ENCODE results near the gene LGI2.
"Not testable (repeated sequence)": the region's sequence is repeated elsewhere in the genome, so short reads cannot be mapped to it uniquely, and the experiment has no call there.

The LGI2 gene

GRCh38 chr4:25020236-25020635 lies 10.5 kb downstream of the LGI2 start:
- H3K4me3 ChIP-seq (ENCODE audit: low read length), result no peak overlapping the region
- TF ChIP-seq ZNF274 (IDR thresholded peaks at IDR 0.05; ENCODE audit: low read depth, low read length), result no peak

DNA sequence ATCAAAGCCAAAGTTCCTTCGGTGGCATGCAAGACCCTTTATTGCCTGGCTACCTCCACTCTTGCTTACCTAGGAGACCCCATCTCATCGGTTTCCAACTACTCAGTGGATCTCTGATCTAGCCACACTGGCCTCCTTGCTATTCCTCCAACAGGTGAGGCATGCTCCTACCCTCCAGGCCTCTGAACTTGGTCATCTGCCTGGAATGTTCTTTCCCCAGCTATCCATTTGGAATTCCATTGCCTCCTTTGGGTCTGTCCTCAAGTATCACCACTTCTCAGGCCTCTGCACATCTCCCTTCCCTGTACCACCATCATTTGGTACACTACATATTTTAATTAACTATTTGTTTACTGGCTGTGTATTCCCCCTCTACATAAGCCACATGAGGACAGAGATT lies 11.2 kb downstream of the LGI2 start:
- H3K4me3 ChIP-seq (ENCODE audit: low read length), result no peak overlapping the region
- TF ChIP-seq ZNF274 (IDR thresholded peaks at IDR 0.05; ENCODE audit: low read depth, low read length), result no peak

DNA sequence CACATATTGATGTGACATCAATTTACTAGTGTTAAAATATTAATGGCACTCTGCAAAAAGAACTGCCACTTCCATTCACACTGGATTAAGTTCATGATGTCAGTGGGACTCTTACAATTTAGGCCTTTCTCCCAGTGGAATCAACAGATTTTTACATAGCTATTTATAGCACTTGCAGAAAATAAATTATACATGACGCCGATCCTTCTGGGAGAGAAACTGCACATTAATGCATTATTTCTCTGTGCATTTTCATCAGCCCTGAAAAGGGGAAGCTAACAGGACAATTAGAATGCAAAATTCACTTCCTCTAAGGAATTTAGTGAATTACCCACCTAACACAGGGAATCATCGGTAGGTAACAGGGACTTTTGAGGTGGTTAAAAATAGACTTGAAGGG lies 15.7 kb downstream of the LGI2 start:
- TF ChIP-seq ZNF274 (IDR thresholded peaks at IDR 0.05; ENCODE audit: low read depth, low read length), result no peak
- no peak overlapping the region for H3K4me3 ChIP-seq (ENCODE audit: low read length)

GRCh38 chr4:25014662-25014983 lies 16.1 kb downstream of the LGI2 start:
- not testable (repeated sequence) for H3K4me3 ChIP-seq (ENCODE audit: low read length)

- no peak overlapping the region for H3K4me3 ChIP-seq (ENCODE audit: low read length)
- TF ChIP-seq ZNF274 (IDR thresholded peaks at IDR 0.05; ENCODE audit: low read depth, low read length), result no peak
These were observed 16.7 kb downstream of the LGI2 start for GRCh38 chr4:25013756-25014661.

DNA sequence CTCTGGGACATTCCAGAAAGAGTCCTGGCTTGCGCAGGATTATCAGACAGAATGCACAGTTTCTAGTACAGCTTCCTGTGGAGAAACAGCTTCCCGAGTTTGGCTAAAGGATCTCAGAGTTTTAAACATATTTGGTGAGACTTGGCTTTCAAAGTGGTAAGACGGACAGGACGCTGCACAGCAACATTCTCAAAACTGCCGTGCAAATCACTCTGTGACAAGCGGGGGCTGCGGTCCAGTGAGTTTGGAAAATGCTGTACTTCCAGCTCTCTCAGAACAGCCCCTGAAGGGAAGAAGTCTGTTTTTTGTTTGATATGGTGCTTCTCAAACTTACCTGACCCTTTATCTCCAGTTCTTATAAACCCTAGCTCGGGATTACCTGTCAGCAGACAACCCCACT lies 18.1 kb downstream of the LGI2 start:
- no peak overlapping the region for H3K4me3 ChIP-seq (ENCODE audit: low read length)
- no peak for TF ChIP-seq ZNF274 (IDR thresholded peaks at IDR 0.05; ENCODE audit: low read depth, low read length)

DNA sequence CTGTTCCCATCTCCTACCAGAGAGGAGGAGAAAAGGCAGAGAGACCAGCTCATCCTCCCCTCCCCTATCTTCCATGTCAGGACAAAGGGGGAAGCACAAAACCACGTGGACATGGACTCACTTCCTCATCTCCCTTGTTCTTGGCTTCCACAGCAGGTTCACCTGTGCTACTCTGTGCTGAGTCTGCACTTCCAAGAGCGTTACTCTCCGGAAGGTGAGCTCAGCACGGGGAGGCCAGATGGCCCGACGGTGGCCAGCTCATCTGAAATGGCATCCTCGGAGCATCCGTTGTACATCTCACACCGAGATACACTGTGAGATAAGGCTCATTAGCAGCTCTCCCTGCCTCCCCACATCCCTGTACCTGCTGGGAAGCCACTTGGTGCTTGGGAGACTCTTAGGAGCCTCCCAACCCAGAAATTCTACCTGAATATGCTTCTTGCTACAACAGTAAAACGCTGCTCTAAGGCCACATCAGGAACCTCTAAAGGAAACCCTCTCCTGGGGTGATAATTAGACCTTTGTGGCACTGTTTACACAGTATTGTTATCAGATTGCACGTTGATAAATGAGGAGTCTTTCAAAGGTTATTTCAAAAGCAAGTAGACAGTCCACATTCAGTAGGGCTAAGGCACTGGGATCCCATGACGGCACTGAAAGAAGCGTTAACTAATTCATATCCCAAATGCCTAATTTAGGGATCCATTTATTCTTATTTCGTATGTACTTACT lies 19.4 kb downstream of the LGI2 start:
- H3K4me3 ChIP-seq (ENCODE audit: low read length), result no peak overlapping the region
- TF ChIP-seq ZNF274 (IDR thresholded peaks at IDR 0.05; ENCODE audit: low read depth, low read length), result no peak

- no peak overlapping the region for H3K4me3 ChIP-seq (ENCODE audit: low read length)
- no peak for TF ChIP-seq ZNF274 (IDR thresholded peaks at IDR 0.05; ENCODE audit: low read depth, low read length)
These were observed 23.1 kb downstream of the LGI2 start for GRCh38 chr4:25007598-25007997.

- H3K4me3 ChIP-seq (ENCODE audit: low read length), result no peak overlapping the region
- TF ChIP-seq ZNF274 (IDR thresholded peaks at IDR 0.05; ENCODE audit: low read depth, low read length), result no peak
These were observed 28.1 kb downstream of the LGI2 start for GRCh38 chr4:25002681-25003080.

GRCh38 chr4:25001509-25001908 lies 29.2 kb downstream of the LGI2 start:
- H3K4me3 ChIP-seq (ENCODE audit: low read length), result no peak overlapping the region
- no peak for TF ChIP-seq ZNF274 (IDR thresholded peaks at IDR 0.05; ENCODE audit: low read depth, low read length)

DNA sequence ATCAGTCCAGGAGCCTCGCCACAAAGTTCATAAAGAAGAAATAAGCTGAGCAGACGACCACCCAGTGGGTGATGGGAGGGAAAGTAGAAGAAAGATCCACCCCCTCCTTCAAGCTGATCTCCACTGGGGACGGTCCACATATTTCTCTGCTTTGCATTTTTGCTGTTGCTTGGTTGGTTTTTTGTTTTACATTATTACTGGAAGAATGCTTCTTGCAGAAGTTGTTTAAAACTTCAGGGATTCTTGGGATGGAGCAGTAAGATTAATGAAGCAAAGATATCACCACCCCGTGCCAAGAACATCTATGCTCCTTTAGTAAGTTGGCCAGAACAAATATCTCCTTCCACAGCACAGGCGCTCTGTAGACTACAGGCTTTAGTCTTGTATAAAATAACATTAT lies 30.1 kb downstream of the LGI2 start:
- H3K4me3 ChIP-seq (ENCODE audit: low read length), result no peak overlapping the region
- no peak for TF ChIP-seq ZNF274 (IDR thresholded peaks at IDR 0.05; ENCODE audit: low read depth, low read length)

DNA sequence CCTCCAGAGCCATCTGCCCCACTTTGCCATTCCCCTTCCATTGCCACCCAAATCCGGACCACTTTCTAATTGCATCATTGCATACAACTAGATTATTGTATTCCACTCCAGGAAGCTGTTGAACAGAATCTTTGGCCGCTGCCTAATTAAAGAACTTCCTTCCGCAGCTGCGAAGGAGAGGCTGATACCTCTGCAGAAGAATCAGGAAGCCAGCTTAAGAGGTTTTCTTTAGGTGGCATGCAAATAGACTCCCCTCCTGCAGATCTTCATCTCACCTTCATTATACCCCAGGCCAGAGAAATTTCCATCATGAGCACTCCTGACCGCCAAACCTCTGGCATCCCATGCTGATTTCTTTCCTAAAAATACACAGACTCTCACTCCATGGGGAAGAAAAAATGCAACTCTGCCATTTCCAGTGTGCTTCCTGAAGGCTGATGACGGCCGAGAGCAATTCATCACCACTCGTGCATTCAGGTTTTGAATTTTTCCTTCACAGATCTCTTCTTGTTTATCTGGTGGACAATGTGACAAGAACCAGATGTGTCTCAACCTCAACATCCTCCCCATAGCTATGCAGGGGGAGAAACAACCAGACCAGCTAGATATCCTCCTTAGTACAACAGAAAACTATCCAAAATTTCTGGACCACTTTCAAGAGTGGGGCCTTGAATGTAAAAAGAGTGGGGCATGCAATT lies 31.2 kb downstream of the LGI2 start:
- TF ChIP-seq ZNF274 (IDR thresholded peaks at IDR 0.05; ENCODE audit: low read depth, low read length), result no peak
- H3K4me3 ChIP-seq (ENCODE audit: low read length), result no peak overlapping the region

- no peak overlapping the region for H3K4me3 ChIP-seq (ENCODE audit: low read length)
These were observed 35.3 kb downstream of the LGI2 start for GRCh38 chr4:24995346-24995919.

GRCh38 chr4:24993551-24994080 lies 37.1 kb downstream of the LGI2 start:
- H3K4me3 ChIP-seq (ENCODE audit: low read length), result no peak overlapping the region
- no peak for TF ChIP-seq ZNF274 (IDR thresholded peaks at IDR 0.05; ENCODE audit: low read depth, low read length)

More at GRCh38 chr4:24995346-24995919, 35.3 kb downstream of the LGI2 start:
- TF ChIP-seq ZNF274 (IDR thresholded peaks at IDR 0.05; ENCODE audit: low read depth, low read length), result no peak

Data from GM08714 (cell line).